ENCODE measurements around the gene CAPSL.
A peak's percentile ranks its signal among the peaks of the same experiment; 100 is the strongest.

The CAPSL gene

DNA sequence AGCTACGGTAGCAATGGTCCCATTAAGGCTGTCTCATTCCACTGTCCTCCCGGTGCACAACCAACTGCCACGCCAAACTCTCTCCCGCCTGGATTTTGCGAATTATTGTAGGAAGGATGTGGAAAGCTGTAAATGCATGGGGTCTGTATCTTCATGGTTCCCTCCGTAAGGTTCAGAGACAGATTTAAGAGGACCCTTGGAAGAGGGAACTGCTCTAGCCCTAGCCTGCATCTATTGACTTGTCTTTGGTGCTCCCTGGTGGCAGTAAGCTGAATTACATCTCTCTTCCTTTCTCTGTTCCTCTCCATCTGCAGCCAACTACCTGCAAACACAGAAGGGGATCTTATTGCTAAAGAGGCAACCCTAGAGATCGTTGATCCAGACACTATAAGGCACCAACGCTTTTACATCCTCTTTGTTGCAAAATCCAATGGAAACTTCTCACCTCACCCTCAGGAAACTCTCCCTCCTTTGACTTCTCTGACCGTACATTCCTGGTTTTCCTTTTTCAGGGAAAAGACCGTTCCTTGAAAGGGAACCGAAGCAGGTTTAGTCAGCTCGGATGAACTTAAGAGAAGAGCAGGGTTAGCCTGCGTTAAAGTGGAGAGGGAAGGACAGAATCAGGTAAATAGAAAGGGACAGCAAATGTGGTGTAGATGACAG lies 11.9 kb downstream of the CAPSL start:
- Histone ChIP-seq H2AFZ (ENCODE audit: low read length) (no peak overlapping the region), H3K27me3 (replicated peaks; ENCODE audit: insufficient read depth, low read length) (no peaks in the 10 kb centered on the region), H3K27ac (ENCODE audit: low read length) (no peak overlapping the region)

GRCh38 chr5:35924950-35925722 lies 13.3 kb downstream of the CAPSL start:
- peak; percentile 65 for DNase-seq
- no peak overlapping the region for H3K4me3 ChIP-seq (ENCODE audit: low read length)
- H3K27ac ChIP-seq (ENCODE audit: low read length): no peak overlapping the region
- peak overlapping the region; percentile 46; the same call in 1 of the 2 replicates for H2AFZ ChIP-seq (ENCODE audit: low read length)
- no peaks in the 10 kb centered on the region for H3K27me3 ChIP-seq (replicated peaks; ENCODE audit: insufficient read depth, low read length)
- no peaks in the 10 kb centered on the region for H4K20me1 ChIP-seq (ENCODE audit: insufficient read depth, low read length)
- H3K9me3 ChIP-seq (replicated peaks; ENCODE audit: insufficient read depth, low read length): no peaks in the 10 kb centered on the region
- no peaks in the 10 kb centered on the region for H3K79me2 ChIP-seq (ENCODE audit: low read length)
- no peaks in the 10 kb centered on the region for H3F3A ChIP-seq (ENCODE audit: insufficient read depth, low read length)
- peak overlapping the region; percentile 39; the same call in 1 of the 2 replicates for H3K4me2 ChIP-seq (ENCODE audit: low read depth, low read length)
- no peak overlapping the region for H3K9ac ChIP-seq (ENCODE audit: low read length)
- H3K4me1 ChIP-seq (ENCODE audit: low read length): no peaks in the 10 kb centered on the region
- no peaks in the 10 kb centered on the region for H3K9me2 ChIP-seq (replicated peaks; ENCODE audit: insufficient read depth, low read length)
- no peaks in the 10 kb centered on the region for H3K36me3 ChIP-seq (replicated peaks; ENCODE audit: insufficient read depth, low read length)
- TF ChIP-seq EZH2 (optimal IDR thresholded peaks at IDR 0.05; ENCODE audit: low read depth, low read length) (no peak), CTCF (IDR thresholded peaks at IDR 0.05; ENCODE audit: low read length) (peak; percentile 65), EZH2phosphoT487 (IDR thresholded peaks at IDR 0.05; ENCODE audit: low read length) (no peak)

More for the DNA sequence above, 11.9 kb downstream of the CAPSL start:
- no peaks in the 10 kb centered on the region for H4K20me1 ChIP-seq (ENCODE audit: insufficient read depth, low read length)
- no peaks in the 10 kb centered on the region for H3K36me3 ChIP-seq (replicated peaks; ENCODE audit: insufficient read depth, low read length)
- H3K4me3 ChIP-seq (ENCODE audit: low read length): no peak overlapping the region
- H3K79me2 ChIP-seq (ENCODE audit: low read length): no peaks in the 10 kb centered on the region
- H3K9me2 ChIP-seq (replicated peaks; ENCODE audit: insufficient read depth, low read length): no peaks in the 10 kb centered on the region
- H3K4me1 ChIP-seq (ENCODE audit: low read length): no peaks in the 10 kb centered on the region
- H3K9ac ChIP-seq (ENCODE audit: low read length): no peak overlapping the region
- TF ChIP-seq CTCF (IDR thresholded peaks at IDR 0.05; ENCODE audit: low read length) (peak; percentile 84), EZH2phosphoT487 (IDR thresholded peaks at IDR 0.05; ENCODE audit: low read length) (no peak)
- H3K9me3 ChIP-seq (replicated peaks; ENCODE audit: insufficient read depth, low read length): no peaks in the 10 kb centered on the region
- H3K4me2 ChIP-seq (ENCODE audit: low read depth, low read length): no peak overlapping the region
- no peaks in the 10 kb centered on the region for H3F3A ChIP-seq (ENCODE audit: insufficient read depth, low read length)
- peak; percentile 36 for DNase-seq

DNA sequence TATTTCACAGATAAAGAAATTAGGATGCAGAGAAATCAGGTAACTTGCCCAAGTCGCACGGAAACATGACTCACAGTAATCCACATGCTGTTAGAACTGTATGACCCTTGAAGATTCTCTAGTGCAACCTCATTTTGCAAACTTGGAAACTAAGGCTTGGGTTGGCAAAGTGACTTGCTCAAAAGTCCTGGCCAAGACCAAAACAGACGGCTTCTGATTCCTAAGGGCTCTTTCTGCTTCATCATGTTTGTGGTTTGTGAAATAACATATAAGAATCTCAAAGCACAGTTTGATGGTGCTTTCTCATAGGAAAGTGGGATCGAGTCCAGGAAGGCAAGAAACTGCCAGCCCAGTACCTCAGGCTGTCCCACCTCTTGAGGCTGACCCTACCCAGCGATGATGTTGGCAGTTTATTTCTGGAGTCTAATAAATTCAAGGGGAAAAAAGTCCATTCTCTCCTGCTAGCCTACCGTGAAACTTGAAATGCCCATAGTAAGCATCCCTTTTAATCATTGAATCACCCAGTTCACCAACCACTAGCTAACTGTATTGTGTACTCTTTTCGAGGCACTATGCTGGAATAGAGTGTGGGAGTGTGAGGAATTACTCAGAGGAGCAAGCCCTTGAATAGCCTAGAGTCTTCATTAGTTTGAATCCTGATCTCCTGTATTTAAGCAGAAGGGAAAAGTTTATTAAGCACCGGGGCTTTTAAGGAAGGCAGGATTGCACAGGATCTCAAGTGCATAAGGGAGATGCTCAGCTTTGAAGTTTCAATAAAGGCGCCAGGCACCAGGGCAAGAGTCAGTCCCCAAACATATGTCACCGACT lies 14.1 kb downstream of the CAPSL start:
- H3K27ac ChIP-seq (ENCODE audit: low read length): no peak overlapping the region

More for the DNA sequence above, 14.1 kb downstream of the CAPSL start:
- no peaks in the 10 kb centered on the region for H3K79me2 ChIP-seq (ENCODE audit: low read length)
- H3K27me3 ChIP-seq (replicated peaks; ENCODE audit: insufficient read depth, low read length): no peaks in the 10 kb centered on the region
- DNase-seq: no peak
- H3K36me3 ChIP-seq (replicated peaks; ENCODE audit: insufficient read depth, low read length): no peaks in the 10 kb centered on the region
- no peaks in the 10 kb centered on the region for H4K20me1 ChIP-seq (ENCODE audit: insufficient read depth, low read length)
- no peaks in the 10 kb centered on the region for H3K4me1 ChIP-seq (ENCODE audit: low read length)
- H3K4me3 ChIP-seq (ENCODE audit: low read length): no peak overlapping the region
- no peak overlapping the region for H2AFZ ChIP-seq (ENCODE audit: low read length)
- H3K4me2 ChIP-seq (ENCODE audit: low read depth, low read length): no peak overlapping the region
- no peak overlapping the region for H3K9ac ChIP-seq (ENCODE audit: low read length)
- H3K9me3 ChIP-seq (replicated peaks; ENCODE audit: insufficient read depth, low read length): no peaks in the 10 kb centered on the region
- no peaks in the 10 kb centered on the region for H3K9me2 ChIP-seq (replicated peaks; ENCODE audit: insufficient read depth, low read length)
- no peaks in the 10 kb centered on the region for H3F3A ChIP-seq (ENCODE audit: insufficient read depth, low read length)
- TF ChIP-seq EZH2phosphoT487 (IDR thresholded peaks at IDR 0.05; ENCODE audit: low read length) (no peak), EZH2 (optimal IDR thresholded peaks at IDR 0.05; ENCODE audit: low read depth, low read length) (no peak), CTCF (IDR thresholded peaks at IDR 0.05; ENCODE audit: low read length) (no peak)

Data from MM.1S (cell line).